Activated CD4-positive, alpha-beta T cell treated with anti-CD3 and anti-CD28 coated beads for 4 hours (primary cell): Measurements from ENCODE around the gene CAGE1.
"Not testable (repeated sequence)": the region's sequence is repeated elsewhere in the genome, so short reads cannot be mapped to it uniquely, and the experiment has no call there.

ENCODE experiments used
- DNase-seq, 2 donors: peaks; one replicate each; pipeline ENCODE4 v3.0.0-alpha.2; 2020

Gene CAGE1

DNA sequence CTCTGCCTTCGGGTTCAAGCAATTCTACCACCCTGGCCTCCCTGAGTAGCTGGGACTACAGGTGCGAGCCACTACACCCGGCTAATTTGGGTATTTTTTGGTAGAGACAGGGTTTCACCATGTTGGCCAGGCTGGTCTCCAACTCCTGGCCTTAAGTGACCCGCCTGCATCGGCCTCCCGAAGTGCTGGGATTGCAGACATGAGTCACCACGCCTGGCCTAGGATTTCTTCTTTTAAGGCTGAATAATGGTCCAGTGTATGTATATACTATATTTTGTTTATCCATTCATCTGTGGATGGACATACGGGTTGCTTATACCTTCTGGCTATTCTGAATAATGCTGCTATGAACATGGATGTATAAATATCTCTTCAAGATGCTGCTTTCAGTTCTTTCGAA is 17.2 kb upstream of the CAGE1 start:
- no peak for DNase-seq

DNA sequence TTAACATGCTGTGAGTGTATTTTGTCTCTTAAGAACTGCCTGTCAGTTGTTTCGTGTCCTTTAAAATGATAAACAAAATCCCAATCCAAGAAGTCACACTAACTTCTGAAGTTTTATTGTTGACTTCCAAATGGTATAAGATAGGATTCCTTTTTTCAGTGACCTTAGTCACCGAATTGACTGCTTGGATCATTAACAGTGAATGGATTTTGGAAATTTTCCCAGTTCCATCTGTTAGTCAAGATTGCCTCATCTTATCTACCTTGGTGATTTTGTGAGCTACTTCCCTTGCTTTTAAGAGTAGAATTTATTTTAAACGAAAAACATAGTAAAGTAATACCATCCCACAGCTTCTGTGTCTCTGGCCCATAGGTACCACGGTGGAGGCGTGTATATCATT is 15.0 kb upstream of the CAGE1 start:
- no peak for DNase-seq

DNA sequence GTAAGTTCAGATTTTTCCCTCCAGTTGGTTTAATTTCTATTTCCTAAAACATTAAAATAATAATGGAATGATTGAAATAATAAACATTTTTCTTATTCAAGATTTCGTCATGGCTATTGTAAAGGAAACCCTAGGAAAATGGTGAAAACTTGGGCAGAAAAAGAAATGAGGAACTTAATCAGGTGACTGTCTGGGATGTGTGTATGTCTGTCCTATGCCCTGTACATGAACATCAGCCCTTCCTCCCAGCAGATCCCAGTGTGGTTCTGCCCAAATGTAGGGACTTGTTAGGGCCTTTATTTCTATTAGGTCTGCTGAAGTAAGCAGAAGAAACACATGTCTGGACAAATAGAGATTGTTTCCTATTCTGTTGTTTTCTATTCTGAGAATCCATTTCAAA is 13.2 kb upstream of the CAGE1 start:
- no peak for DNase-seq

DNA sequence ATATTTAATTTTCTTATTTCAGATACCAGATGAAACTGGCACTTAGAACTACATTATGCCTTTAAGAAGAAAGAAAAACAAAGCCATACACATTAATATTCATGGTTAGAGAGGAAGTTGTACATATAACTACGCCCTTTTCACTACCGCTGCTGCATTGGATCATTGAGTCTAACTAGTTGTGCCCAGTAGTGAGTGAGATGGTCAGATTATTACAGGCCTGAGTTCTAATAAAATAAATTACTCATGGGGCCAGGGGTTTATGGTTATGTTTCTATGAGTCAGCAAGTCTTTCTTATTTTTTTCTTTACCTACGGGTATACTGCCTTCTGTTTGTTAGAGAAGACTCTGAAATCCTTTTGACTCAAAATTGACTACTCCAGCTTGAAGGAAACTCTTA is 11.5 kb upstream of the CAGE1 start:
- no peak for DNase-seq

DNA sequence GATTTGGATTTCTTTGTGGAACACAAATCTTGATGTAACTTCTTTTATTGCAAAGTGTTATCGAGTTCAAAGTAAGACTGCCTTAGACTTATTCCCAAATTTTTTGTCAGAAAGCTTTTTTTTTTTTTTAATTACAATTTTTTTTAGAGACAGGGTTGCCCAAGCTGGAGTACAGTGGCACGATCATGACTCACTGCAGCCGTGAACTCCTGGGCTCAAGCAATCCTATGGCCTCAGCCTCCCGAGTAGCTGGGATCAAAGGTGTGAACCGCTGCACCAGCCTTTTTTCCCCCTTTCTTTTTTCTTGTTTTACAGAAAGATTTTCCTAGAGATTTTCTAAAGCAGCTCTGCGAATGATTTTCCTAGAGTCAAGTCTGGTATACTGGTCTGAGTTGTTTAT is 2.9 kb upstream of the CAGE1 start:
- no peak for DNase-seq

DNA sequence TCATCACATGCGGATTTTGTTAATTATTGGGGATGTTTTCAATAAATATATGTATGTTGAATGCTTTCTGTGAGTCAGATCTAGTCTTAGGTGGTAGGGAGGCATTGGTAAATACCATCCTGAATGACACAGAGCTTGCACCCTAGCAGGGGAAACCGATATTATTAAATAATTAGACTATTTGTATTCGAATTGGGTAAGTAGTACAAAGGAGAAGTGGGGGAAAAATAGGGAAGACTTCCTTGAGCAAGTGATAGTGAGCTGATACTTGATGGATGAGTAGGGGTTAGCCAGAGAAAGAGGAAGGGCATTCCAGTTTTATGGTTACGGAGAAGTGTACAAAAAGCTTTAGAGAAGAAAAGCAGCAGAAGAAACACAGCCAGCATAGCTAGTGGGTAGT is 1.6 kb upstream of the CAGE1 start:
- no peak for DNase-seq

DNA sequence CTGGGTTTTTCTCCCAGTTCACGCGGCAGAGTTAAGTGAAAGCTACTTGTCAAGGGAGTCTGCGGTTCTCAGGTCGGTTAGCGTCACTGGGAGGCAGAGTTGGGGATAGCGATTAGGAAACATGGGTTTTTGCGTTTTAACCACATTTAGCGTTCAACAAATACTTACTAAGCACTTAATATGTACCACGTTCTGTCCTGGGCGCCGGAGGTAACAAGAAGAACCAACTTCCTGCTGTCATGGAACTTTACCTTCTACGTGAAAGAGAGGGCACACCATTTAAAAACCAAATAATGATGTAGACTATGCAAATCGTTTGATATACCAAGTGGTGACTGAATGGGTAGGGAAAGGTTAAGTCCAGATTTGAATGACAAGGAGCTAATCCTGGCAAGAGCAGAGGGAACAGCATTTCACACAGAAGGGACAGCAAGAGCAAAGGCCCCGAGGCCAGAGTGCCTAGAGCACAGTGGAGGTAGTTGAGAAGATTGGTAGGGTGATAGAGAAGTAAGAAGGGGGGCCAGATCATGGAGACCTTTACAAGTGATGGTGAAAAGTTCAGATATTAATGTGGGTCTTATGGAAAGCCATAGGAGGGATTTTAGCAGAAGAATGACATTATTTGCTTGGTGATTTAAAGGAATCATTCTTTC is 810 bp upstream of the CAGE1 start:
- peak in 1 of 2 donors; percentile 54 for DNase-seq

DNA sequence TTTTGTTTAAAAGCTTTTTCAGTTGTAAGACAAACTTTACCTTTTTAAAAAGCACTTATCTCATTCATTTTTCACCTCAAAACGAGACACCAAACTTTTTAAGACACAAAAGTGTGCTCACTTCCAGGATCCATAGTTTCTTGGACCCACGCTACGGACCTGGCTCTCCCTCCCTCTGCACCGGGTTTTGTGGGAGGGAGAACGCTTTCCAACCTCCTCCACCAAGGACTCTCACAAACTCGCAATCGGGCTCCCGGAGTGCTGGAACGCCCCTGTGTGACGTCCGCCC is 436 bp downstream of the CAGE1 start:
- DNase-seq = no peak

DNA sequence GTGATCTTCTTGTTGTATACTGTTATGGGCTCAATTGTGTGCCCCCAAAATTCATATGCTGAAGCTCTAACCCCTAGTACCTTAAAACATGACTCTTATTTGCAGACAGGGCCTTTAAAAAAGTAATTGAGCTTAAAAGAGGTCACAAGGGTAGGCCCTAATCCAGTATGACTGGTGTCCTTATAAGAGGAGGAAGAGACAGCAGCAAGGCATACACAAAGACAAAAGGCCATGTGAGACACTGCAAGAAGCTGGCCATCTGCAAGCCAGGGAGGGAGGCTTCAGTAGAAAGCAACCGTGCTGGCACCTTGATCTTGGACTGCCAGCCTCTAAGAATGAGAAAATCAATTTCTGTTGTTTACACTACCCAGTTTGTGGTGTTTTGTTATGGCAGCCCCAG is 8.4 kb downstream of the CAGE1 start:
- no peak for DNase-seq

DNA sequence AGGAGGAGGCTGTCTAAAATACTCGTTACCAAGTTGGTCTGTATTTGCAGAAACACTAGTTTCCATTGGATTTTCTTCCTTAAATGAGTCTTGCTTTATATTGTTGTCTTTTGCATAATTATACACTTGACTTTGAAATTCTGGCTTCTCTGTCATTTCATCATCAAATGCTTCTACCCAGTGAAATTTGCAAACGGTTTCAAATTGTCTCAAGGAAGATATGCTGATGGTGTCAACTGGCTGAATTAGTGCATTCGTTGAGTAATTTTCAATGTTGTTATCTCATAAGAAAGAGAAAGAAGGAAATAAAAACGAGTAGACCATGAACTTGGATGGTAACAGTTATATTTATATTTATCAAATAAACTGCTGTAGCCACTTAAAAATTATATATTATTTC is 10.8 kb downstream of the CAGE1 start:
- no peak for DNase-seq

DNA sequence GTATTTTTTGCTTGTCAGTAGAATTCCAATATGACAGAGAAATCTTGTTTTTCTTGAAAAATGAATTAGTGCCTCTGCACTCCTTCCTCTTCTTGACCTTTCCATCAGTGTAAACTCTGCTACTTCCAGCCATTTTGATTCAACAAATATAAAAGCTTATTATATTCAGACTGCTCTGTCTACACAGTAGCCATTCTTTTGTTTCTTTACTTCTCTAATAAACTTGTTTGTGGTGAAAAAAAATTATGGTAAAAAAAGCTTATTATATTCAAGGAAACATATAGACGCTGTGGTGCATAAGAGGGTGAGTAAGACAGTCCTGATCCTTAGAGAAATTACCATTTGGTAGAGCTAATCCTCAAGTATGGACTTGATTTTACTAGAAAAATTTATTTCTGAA is 11.6 kb downstream of the CAGE1 start:
- no peak for DNase-seq

DNA sequence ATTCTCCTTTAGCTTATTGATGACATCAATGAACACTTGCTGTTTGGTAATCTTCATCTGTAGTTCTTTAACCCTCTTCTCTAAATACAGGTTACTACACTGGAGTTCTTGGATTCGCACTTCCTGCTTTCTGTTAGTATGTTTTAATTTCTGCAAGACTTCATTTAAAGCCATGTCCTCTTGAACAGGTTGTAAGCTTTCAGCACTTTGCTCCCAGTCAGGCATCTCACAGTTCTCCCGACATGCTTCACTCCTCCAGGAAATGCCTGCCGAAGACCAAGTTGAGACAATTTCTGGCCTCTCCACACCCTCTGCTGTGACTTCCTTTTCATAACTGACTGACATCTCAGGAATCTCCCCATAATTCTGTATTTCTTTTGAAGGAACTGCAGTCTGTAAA is 15.8 kb downstream of the CAGE1 start:
- no peak for DNase-seq

DNA sequence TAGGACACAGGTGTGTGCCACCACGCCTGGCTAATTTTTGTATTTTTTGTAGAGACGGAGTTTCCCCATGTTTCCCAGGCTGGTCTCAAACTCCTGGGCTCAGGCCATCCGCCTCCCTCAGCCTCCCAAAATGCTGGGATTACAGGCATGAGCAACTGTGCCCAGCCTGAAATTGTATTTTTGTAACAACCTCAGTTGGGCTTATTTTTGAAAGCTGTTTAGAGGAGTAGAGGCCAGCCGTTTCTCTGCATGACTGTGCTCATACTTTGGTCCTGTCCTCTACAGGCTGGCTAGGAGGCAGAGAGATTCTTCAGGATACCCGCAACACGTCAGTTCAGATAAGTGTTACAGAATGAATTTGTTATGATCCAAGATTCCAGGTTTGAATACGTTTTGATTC is 22.1 kb downstream of the CAGE1 start:
- DNase-seq = no peak

DNA sequence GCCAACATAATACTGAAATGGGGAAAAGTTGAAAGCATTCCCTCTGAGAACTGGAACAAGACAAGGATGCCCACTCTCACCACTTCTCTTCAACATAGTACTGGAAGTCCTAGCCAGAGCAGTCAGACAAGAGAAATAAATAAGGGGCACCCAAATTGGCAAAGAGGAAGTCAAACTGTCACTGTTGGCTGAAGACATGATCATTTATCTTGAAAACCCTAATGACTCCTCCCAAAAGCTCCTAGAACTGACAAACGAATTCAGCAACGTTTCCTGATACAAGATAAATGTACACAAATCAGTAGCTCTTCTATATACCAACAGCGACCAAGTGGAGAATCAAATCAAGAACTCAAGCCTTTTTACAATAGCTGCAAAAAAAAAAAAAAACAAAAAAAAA is 37.6 kb downstream of the CAGE1 start:
- DNase-seq = not testable (repeated sequence)

DNA sequence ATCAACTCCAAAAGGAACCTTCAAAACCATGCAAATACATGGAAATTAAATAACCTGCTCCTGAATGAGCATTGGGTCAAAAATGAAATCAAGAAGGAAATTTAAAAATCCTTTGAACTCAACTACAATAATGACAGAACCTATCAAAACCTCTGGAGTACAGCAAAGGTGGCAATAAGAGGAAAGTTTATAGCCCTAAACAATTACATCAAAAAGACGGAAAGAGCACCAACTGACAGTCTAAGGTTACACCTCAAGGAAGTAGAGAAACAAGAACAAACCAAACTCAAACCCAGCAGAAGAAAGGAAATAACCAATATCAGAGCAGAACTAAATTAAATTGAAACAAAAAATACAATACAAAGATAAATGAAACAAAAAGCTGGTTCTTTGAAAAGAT is 39.0 kb downstream of the CAGE1 start:
- not testable (repeated sequence) for DNase-seq

DNA sequence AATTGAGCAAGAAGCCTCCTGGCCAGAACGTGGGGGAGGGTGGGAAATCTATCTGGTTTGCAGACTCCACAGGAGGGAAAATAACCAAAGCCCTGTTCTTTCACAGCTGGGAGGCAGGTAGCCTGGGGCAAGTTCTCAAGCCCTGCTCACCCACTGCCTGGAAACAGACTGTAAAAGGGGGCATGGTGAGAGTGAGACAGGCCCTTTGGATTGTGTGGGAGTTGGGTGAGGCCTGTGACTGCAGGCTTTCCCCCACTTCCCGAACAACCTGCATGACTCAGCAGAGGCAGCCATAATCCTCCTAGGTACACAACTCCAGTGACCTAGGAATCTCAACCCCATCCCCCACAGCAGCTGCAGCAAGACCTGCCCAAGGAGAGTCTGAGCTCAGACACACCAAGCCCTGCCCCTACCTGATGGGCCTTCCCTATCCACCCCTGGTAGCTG is 42.0 kb downstream of the CAGE1 start:
- not testable (repeated sequence) for DNase-seq

DNA sequence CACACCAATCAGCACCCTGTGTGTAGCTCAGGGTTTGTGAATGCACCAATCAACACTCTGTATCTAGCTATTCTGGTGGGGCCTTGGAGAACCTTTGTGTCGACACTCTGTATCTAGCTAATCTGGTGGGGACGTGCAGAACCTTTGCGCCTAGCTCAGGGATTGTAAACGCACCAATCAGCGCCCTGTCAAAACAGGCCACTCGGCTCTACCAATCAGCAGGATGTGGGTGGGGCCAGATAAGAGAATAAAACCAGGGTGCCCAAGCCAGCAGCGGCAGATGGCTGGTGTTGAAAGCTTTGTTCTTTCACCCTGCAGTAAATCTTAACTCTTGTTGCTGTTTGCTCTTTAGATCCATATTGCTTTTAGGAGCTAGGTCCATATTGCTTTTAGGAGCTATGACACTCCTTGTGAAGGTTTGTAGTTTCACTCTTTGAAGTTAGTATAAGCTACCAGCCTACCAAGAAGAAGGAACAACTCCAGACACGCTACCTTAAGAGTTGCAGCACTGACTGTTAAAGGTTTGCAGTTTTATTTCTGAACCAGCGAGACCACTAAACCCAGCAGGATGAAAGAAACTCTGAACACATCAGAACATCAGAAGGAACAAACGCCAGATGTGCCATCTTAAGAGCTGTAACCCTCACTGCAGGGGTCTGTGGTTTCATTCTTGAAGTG is 44.6 kb downstream of the CAGE1 start:
- DNase-seq = not testable (repeated sequence)

DNA sequence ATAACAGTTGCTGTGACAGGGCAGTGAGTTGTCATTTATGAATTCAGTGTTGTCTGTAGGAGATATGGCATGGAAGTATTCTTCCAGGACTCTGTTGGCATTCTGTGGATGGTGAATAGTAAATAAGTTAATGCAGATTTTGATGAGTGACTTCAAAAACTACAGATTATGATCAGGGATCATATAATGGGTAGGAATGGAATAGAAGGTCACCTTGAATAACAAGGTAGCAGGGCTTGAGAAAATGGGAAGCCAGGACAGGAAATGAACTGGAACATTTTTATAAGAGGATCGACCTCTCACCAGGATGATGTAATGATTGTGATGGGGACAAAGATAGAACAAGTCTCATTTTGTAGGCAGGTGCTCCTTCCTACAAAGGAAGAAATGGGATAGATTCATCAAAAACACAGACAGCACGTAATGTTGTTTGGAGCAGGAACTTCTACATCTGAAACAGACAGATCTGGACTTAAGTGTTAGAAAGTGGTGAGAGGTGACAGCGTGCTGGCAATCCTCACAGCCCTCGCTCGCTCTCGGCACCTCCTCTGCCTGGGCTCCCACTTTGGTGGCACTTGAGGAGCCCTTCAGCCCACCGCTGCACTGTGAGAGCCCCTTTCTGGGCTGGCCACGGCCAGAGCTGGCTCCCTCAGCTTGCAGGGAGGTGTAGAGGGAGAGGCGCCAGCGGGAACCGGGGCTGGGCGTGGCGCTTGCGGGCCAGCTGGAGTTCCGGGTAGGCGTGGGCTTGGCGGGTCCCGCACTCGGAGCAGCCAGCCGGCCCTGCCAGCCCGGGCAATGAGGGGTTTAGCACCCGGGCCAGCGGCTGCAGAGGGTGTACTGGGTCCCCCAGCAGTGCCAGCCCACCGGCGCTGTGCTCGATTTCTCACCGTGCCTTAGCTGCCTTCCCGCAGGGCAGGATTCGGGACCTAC is 45.7 kb downstream of the CAGE1 start:
- no peak for DNase-seq

DNA sequence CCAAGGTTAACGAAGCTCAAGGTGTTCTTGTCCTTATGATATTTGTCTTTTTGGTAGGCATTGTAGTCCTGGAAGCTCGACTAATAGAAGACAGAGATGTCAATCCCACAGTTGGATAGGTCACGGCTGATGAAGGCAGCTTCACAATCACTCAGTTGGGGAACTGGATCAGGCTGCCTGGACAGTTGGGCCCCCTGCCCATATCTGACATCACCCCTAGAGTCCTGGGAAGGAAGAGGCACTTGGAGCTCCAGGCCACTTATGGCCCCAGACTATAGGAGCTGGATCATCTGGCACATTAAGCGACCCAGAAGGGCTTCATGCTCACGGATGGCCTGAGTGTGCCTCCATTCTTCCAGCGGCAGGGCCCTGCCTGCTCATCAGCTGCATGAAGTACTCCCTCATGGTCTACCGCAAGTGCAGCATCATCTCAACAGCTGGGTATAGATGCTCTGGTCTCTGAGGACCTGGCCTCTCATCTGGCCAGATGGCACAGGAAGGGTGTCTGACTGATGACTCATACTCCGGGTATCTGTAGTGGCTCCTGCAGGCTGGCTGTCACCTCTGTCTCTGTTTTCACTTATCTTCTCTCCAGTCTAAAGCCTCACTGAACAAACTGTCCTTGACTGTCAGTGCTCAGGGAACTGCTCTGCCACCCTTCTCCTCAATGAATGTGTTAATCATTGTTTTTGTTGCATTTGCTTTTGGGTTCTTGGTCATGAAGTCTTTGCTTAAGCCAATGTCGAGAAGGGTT is 47.4 kb downstream of the CAGE1 start:
- no peak for DNase-seq

DNA sequence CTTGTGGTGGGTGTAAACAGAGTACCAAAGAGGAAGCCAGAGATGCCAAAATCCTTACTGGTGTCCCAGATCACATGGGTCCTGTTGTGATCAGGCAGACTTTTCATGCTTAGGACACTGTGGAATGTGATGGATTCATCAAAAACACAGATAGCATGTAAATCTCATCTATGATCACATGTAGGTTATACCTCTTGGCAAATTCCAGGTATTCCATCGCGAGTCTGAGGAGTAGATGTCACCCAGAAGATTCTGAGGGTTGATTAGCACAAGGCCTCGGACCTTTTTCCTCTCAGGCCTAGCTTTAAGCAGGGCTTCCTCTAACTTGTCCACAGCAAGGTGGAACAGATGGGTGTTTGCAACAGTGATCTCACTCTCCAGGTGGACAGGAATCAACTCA is 48.3 kb downstream of the CAGE1 start:
- no peak for DNase-seq

DNA sequence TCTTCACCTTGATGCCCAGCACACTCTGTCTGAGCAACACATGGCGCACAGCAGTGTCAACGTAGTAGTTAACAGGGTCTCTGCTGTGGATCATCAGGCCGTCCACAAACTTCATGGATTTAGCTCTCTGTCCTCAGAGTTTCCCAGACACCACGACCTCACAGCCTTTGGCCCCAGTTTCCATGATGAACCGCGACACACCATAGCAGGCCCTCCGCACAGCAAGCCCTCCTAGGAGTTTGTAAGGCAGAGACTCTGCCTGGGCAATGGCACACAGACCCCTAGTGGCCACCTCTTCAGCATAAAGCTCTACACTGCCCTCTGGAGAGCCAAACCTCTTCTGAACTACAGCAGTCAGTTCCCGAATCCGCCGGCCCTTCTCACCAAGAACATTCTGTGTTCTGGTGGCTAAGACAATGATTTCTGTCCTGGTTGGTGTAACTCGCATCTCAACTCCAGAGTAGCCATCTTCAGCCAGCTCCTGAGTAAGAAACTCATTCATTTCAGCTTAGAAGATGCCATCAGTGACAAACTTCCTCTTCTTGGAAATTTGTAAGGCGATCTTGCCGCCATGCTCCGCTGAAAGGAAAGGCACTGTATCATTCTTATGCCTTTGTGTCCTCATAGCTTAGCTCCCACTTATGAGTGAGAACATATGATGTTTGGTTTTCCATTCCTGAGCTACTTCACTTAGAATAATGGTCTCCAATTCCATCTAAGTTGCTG is 50.4 kb downstream of the CAGE1 start:
- DNase-seq = not testable (repeated sequence)

DNA sequence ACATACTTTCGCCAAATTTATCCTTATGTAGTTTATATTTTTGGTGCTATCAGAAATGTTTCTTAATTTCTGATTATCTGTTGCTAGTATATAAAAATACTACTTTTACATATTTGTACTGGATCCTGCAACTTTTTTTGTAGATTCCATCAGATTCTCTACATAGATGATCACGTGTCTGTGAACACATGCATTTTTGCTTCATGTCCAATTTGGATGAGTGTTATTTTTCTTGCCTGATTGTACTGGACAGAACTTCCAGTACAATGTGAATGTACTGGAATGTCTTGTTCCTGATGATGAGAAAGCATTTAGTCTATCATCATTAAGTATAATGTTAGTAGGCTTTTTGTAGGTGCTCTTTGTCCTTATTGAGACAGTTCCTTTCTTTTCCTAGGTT is 51.5 kb downstream of the CAGE1 start:
- no peak for DNase-seq

DNA sequence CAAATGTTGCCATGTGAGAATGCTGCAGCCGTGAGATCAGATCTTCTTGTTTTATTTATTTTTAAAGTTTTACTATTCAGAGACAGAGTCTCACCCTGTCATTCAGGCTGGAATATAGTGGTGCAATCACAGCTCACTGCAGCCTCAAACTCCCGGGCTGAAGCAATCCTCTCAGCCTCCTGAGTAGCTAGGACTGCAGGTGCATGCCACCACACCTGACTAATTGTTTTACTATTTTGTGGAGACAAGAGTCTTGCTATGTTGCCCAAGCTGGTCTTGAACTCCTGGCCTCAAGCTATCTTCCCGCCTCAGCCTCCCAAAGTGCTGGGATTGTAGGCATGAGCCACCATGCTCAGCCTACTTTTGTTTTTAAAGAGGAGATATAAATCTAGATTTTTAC is 54.0 kb downstream of the CAGE1 start:
- DNase-seq = no peak
